HG03095 (cell line): ENCODE measurements around the gene BCL7A.
"Not testable (repeated sequence)": the region's sequence is repeated elsewhere in the genome, so short reads cannot be mapped to it uniquely, and the experiment has no call there.

Source experiments
- ATAC-seq: cut with Tn5 transposase; IDR thresholded peaks from one replicate; pipeline ENCODE4 v1.9.1; 2021; ENCODE audit warnings: moderate library complexity; ENCODE audit not compliant: unreplicated experiment

BCL7A gene

DNA sequence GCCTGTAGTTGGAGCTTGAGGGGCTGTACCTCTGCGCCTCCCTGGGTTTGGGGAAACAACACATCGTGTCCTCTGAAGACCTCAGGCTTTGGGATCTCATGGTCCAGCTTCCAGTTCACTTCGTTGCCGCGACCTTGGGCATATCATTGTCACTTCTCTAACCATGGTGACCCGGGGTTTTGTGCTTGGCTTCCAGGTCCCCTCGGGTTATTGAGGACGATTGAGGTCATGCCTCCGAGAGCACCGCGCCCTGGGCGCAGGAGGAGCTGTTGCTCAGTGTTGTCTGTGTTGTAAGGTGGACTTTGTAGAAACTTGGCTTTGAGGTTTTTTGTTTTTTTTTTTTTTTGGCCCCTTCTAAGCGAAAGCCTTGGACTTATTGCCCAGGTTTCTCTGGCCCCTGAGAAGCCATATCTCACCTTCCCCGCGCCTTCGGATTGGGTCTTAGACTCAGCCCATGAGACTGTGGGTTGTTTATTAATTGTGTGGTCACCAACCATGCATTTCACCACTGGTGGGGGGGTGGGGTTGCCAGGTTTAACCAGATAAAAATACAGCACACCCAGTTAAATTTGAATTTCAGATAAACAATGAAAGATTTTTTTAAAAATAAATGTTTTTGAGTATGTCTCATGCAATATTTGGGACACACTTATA lies 2.6 kb downstream of the BCL7A start:
- ATAC-seq = no peak

DNA sequence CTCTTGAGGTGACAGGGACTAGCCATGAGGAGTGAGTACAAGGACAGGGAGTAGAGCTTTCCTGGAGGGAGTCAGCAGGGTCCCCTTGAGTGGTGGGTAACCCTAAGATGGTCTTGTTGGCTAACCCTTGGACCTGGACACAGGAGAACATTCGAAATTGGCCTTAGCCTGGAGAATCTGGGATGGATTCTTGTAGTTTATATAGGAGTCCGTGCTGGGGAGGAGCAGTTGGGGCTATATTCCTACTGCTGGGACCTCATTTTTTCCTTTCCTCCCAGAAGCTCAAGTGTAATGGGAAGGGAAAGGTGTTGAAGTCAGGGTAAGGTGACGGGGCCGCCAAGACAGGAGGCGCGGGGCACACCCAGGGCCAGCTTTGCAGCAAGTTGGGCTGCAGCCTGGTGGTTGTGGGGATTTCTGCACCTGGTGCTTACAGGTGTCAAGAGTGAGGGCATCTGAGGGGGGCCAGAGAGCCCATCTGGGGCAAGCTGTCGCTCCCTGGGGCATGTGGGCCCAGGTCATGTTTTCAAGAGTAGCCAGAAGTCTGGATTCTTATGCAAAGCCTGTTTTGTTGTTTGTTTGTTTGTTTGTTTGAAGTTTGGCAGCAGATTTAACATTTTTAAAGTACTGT lies 5.1 kb downstream of the BCL7A start:
- ATAC-seq = no peak

DNA sequence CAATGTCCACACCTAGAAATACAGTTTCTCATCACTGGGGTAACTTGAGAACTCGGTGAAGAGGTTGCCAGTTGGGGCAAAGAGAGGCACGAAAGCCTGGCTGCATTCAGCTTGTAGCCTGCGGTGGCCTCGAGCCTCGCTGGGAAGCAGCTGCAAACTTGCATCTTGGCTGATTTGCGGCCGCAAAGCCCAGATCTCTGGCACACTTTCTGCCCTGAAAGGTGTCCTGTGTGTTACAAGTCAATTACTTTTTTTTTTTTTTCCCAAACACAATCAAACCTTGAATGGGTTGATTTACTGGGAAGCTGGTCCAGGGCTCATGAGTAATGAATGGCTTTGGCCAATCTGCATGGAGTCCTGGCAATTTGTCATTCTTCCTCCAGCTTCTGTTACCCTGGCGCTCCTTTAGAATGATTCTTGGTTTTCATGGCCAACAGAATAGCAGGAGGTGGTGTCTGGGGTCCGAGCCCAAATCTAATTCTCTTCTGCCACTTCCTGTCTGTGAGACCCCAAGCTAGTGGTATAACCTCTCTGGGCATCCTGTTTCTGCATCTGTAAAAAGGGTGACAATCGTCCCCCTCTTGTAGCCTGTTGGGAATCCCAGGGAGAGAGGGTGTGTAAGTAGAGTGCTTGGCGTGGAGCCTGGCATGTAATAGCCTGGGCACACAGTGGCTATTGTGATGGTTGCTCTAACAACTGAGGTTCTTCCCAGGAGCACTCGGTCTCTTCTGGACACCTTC lies 6.7 kb downstream of the BCL7A start:
- no peak for ATAC-seq

DNA sequence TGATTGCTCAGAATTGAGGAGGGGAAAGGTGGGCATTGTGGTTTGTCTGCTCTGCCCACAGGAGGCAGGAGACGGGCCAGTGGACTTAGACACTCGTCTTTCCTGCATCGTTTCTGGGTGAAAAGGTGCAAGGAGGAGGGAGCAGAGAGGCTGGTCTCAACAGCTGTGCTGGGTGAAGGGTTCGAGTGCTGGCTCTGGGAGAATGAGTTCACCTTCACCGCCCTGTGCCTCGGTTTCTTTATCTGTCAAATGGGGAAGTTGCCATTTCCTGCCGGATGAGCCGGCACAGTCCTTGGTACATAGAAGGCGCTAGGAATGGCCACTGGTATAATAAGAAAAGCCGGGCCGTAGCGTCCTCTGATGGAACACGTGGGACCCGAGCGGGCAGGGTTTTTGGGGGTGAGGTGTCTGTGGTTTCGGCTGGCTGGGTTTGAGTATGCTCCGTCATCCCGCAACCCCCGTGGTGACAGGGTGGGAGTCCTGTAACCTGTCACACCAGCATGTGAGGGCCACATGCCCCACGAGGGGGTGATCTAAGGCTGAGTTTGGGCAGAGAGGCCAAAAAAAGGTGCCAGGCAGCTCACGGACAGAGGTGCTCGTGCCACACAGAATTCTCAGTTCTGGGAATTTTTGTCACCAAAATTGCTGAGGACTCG lies 7.3 kb downstream of the BCL7A start:
- ATAC-seq = no peak

DNA sequence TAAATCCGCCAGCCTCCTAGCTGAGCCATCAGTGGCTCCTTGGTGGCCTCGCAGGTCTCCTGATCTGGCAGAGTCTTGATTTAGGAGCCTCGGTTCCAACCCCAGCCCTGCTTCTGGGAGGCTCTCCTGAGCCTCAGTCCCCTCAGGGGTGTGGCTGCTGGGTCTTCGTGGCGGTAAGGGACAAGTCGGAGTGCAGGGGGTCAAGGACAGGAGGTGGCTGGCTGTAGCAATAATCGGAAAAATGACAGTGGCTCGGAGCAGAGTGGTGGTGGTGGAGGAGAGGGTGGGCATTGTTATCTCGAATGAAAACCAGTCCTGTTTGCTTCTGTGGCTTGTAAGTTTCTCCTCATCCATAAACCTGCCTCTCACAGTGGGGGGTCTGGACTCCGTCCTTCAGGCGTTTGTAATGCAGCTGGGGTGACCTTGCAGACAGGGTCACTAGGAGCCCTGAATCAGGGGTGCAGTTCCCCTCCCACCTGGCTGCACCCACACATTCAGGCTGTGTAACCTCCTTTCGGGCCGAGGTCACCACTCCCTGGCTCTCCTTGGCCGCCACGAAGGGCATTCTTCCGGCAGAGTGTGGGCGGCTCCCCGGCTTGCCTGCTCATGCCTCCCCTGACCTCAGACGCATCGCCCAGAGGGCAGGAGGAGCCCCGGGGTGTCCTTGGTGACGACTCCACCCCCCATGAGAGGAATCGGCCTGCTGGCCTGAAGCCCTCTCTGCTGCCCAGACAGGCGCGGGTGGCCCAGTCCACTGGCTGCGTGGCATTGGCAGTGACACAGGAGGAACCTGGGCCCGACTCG lies 8.1 kb downstream of the BCL7A start:
- no peak for ATAC-seq

DNA sequence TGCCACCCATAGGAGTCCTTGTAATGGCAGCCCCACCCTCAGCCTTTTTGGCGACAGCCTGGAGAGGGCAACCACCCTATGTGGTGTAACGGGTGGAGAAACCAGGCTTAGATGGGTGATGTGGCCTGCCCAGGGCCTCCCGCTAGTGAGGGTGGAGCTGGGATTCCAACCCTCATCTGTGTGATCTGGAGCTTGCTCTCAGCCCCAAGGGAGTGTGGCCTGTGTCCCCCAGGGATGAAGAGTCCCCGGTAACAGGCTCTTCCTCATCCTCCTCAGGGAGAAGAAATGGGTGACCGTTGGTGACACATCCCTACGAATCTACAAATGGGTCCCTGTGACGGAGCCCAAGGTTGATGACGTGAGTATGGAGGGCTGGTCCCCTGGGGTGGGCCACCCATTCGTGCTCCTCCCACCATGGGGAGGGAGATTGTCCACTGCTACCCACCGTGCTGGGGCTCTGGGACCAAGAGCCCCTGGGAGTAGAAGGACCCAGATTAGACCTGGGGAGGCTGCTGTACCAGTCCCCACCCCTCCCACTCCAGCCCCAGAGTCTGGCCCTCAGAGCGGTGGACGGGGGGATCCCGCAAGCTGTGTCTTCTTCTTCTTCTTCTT lies 8.8 kb downstream of the BCL7A start:
- ATAC-seq = no peak

DNA sequence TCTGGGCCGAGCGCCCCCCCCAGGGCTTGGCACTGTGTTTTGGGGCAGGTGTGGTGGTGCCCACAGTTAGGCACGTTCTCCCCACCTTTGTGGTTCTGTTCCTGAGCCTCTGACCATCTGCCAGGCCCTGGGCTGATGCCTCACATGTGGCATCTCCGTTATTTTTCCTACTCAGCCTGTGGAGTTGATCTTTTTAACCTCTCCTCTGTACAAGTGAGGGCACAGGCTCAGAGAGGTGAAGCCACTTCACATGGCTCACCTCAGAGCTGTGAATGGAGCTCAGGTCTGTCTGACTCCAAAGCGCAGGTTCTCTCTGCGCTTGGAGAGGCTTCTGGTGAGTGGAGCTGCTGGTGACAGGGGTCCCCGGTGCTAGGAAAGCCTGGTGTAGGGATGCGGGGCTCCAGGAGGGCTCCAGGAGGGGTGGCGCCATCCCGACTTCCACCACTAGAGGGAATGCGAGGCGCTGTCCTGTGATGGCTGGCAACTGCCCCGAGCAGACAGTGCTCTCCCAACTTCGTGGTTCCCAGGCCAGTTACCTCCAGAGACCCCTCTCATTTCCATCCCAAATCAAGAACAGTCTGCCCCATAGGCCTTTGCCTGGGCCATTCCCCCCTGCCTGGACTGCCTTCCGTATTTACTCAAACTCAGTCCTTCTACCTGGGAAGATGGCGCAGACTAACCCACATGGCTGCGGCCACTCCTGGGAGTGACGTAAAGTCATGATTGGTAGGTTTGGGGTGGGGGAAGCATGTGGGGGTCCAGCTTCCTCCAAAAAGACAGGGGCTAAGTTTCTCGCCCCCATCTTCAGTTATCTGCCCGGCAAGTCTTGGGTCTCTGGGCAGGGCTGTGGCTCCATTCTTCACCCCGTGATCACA lies 9.9 kb downstream of the BCL7A start:
- no peak for ATAC-seq

DNA sequence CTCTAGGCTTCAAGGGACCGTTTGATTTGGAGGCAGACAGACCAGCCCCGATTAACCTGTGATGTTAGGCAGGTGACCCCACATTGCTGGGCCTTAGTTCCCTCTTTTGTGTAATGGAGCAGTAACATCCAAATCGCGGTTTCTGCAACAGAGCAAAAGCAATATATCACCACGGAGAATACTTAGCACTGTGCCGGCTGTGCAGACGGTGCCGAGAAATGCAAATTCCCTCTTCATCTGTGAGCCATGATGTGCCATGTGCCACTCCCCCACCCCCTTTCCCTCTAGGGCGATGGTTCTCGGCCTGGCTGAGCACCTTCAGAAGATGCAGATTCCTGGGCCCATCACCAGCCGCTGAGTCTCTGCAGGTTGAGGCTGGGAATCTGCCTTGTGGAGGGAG lies 10.9 kb downstream of the BCL7A start:
- no peak for ATAC-seq

DNA sequence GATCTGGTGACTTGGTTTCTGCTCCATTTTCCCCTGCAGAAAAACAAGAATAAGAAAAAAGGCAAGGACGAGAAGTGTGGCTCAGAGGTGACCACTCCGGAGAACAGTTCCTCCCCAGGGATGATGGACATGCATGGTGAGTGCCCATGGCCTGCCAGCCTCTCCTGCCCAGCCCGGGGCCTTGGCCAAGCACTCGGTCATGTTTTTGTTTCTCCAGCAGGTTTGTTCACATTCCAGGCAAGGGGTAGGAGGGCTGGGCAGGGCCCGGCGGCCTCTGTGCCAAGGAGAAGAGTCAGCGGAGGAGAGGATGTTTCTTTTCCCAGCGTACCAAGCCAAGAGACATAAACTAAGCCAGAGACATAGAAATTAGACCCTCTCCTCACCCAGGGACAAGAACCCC lies 13.6 kb downstream of the BCL7A start:
- no peak for ATAC-seq

DNA sequence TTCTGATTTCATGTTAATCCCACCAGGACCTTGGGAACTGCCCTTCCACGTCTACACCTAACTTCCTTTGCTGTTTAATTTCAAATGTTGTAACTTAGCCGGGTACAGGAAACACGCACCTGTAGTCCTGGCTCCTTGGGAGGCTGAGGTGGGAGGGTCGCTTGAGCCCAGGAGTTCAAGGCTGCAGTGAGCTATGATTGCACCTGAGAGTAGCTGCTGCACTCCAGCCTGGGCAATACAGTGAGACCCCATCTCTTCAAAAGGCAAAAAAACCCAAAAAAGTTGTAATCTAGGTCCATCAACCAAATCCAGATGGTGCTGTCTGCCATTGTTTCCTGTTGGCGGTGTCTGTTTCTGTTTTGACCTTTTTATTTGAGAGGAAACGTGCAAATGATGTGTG lies 14.5 kb downstream of the BCL7A start:
- ATAC-seq = no peak

DNA sequence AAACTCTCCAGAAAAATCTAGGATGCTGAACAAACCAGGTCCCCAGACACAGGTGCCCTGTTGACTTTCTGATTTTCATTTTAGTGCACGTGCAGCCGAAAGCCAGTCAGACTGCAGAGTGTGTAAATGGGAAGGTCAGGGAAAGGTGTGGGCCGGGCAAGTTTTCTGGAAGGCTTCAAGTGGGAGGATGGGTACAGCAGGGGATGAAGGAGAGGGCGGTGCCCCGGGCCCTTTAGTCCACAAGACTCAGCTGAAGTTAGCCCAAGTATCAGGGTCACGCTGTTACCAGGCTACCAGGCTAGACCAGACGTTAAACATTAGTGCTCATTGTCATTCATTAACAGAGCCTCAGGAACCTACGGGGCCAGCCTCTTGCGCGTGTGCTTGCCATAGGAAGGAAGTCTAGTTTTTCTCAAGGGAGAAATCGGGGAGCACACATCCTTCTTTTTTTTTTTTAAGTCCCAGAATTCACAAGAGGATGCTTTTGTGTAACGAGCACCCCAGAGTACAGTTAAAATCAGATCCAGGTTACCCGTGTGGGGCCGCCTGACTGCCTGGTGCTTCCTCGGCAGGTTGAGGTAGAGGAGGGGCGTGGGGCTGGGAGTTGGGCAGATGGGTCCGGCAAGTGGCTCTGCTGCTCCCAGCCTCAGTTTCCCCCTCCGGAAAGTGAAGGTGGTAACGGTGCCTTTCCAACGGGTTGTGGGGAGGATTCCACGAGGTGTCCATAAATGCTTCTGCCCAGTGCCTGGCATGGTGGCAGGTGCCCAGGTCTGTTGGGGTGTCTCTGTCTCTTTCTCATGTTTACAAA lies 19.1 kb downstream of the BCL7A start:
- ATAC-seq = no peak

DNA sequence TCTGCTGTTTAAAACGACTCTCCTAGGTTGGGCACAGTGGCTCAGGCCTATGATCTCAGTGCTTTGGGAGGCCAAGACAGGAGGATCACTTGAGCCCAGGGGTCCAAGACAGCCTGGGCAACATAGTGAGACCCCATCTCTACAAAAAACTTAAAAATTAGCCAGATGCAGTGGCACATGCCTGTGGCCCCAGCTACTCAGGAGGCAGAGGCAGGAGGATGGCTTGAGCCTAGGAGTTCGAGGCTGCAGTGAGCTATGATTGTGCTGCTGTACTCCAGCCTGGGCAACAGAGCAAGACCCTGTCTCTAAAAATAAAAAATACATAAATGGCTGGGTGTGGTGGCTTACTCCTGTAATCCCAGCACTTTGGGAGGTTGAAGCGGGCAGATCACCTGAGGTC lies 19.8 kb downstream of the BCL7A start:
- ATAC-seq = not testable (repeated sequence)

DNA sequence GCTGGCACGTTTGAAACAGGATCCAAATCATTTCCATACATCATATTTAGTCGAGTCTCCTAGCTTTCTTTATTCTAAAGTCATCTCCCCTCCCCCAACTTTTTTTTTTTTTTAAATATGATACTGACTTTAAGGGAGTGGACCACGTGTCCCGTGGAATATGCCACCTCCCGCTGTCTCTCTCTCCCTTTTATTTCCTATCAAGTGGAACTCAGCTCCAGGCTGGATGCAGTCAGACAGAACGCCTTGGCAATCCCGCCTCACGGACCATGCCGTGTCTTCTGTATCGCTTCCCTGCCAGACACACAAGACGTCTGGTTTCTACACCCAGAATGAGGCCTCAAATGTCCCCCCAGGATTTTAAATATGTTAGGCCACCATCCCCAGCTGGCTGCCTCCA lies 21.2 kb downstream of the BCL7A start:
- no peak for ATAC-seq

DNA sequence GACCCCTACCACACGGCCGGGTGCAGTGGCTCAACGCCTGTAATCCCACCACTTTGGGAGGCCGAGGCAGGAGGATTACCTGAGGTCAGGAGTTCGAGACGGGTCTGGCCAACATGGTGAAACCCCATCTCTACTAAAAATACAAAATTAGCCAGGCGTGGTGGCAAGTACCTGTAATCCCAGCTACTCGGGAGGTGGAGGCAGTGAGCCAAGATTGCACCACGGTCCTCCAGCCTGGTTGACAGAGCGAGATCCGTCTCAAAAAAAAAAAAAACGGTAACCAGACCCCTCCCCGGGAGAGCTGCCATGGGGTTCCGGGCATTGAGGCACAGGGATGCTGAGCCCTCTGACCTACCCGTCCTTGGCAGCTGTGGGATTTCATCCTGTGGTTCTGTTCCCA lies 21.8 kb downstream of the BCL7A start:
- ATAC-seq = no peak

DNA sequence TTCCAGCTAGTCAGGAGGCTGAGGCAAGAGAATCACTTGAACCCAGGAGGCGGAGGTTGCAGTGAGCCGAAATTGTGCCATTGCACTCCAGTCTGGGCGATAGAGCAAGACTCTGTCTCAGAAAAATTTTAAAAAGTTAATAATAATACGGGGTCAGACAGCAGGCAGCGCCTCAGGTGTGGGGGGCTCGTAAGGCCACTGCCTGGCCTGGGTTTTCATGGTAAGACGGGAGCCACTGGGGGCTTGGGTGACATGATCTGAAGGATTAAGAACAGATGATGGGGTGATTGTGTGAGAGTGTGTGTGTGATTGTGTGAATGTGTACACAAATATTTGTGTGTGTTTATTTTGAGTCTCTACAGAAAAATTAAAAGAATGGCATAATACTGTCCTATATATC lies 23.6 kb downstream of the BCL7A start:
- ATAC-seq = no peak

DNA sequence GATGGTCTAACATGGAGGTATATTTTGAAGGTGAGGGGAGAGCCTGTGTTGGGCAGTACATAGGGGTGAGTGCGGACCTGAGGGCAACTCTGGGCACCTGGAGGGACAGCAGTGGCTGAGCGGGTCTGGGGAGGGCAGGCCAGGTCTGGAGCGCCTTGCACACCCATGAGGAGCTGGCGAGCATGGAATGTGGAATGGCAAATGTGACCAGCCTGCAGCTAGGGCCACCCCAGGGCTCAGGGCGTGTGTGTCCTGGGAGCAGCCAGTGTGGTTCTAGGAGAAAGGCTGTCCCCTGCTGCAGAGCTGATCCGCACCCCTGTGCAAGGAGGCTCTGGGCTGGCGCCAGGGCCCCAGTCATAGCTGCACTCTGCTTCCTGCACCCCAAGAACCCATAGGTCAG lies 24.5 kb downstream of the BCL7A start:
- ATAC-seq = no peak

DNA sequence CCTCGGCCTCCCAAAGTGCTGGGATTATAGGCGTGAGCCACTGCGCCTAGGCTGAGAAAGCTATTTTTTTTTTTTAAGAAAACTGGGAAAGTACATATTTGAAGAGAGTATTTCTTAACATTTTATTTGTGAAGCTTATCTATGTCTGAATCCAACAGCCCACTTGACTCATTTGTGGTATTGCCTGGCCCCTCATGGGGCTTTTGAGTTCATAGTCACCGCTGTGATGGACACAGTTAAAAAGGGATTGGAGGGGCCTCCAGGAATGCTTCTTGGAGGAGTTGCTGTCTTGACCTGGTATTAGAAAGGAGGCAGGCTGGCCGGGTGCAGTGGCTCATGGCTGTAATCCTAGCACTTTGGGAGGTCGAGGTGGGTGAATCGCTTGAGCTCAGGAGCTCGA lies 26.5 kb downstream of the BCL7A start:
- no peak for ATAC-seq

DNA sequence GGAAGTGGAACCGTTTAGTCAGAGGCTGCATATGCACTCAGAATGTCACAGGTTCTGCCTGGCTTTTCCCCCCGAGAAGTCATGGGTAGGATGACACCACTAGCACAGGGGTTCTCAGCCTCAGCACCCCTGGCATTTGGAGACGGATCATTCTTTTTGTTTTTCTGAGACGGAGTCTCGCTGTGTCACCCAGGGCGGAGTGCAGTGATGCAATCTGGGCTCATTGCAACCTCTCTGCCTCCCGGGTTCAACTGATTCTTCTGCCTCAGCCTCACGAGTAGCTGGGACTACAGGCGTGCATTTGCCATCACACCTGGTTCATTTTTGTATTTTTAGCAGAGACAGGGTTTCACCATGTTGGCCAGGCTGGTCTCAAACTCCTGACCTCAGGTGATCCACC lies 28.1 kb downstream of the BCL7A start:
- ATAC-seq = no peak

DNA sequence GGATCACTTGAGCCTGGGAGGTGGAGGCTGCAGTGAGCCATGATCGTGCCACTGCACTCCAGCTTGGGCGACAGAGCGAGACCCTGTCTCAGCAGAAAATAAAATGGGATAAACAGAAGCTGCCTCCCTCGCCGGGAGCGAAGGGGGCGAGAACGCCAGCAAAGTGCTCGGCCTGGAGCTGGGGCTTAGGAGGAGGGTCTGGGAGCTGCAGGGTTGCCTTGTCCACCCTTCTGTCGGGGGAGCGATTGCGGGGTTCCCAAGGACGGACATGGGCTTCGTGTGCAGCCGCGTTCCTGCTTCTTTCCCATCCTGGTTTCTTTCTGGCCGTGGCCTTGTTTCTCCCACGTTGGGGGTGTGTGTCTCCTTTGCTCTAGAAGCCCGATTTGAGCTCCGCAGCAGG lies 29.0 kb downstream of the BCL7A start:
- ATAC-seq = no peak
